Amygdala (tissue), 56 donors: Measurements from ENCODE around the gene SULT4A1.
A peak's percentile ranks its signal among the peaks of the same experiment; 100 is the strongest.

Experiments
- DNase-seq, 56 donors: peaks; one replicate each; lab custom pipeline; 2025; lab: John Stamatoyannopoulos, UW

Gene SULT4A1

DNA sequence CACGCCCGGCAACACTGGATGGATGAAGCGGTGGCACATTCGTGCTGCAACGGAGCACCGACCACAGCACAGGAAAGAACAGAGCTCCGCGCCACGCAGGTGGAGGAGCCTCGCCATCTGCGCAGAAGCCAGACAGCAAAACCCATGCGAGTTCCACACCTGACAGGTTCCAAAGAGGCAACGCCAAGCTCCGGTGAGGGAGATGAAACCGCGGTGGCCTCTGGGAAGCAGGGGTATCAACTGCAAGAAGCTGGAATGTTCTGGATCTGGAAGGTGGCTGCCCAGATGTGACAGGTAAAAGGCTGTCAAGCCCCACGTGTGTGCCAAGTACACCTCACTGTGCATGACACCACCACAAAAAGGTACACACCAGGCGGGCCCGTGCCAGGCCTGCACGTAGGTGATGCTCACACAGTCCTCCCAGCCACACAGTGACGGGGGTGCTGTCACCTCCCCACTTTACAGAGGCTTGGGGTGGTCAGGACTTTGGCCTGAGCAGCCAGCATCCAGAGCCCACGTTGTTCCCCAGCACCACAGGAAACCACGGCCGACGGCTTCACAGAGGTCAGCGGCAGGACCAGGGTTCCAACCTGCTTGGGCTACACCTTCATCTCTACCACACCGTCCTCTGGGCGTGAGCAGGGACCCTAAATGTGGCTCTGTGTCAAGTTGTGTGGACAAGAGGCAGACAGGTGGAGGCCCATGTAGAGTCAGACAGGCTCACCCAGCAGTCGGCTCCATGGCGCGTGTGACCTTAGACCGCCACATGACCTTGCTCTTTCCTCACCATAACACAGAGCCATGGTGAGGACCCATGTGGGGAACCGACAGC, 30.5 kb downstream of the SULT4A1 start:
- no peak for DNase-seq

GRCh38 chr22:43830931-43831560, 31.3 kb downstream of the SULT4A1 start:
- no peak for DNase-seq

DNA sequence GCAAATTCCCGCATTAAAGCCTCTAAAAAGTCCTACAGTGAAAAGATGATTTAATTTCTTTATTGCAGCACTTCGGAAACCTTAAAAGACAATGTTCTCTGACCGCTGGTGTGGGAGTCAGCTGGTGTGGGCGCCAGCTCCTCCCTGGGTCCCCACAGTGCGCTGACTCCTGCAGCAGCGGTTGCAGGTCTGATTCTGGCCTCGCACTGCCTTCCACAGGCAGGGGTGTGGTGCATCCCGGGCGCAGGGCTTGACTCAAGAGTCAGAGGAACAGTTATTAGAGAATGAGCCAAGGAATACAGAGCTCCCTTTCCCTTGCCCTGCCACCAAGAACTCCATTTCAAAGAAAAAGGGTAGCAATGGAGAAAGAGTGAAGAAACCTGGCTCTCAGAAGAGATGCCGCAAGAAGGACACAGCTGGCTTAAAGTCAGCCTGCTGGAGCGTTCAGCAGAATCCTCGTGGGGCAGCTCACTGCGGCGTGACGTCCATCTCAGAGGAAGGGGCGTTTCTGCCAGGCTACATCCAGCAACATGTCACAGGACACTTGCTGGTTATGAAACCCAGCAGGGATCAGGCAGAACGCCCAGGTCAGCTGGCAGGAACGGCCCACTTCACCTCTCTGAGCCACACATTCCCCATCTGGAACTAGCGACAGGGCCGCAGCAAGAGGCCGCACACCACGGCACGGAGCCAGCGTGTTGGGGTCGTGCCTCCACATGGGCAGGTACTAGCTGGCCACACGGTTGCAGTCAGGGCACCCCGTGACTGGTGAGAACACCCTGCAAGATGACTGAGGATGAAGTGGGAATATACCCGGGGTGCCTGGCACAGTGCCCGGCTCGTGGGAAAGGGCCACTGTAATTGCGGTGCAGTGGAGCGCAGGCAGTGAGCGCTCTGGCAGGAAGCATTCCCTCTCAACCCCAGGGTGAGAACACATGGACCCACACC, 32.1 kb downstream of the SULT4A1 start:
- no peak for DNase-seq

DNA sequence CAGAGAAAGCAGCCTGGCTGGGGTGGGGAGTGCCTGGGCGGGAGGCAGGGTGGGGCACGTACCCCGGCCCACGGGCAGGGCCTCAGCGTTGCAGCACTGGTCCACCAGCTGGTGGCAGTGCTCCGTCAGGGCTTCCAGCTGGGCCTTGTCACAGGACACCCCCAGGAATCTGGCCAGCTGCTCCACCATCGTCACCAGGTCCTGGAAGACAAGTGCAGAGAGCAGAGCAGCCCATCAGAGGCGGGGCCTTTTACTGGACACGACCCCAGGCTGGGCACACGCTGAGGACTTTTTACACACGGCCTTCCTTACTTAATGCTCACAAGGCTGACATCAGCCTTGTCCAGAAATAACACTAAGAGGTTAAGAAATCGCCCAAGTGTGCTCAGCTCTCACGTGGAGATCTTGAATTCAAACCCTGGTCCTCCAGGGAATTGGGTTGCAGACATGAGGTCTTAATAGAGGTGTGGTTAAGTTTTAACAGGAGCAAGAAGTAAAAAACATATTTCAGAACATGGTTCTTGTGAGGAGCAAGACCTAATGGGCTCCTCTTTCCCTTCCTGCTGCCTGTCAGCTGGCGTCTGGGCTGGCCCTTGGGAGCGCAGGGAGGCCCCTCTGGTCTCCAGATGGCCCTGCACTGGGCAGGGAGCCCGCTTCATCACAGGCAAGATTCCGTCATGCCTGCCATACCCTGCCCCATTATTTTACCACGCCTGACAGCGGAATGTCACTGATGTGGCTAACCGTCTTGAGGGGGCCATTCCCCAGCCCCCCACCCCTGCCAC, 33.1 kb downstream of the SULT4A1 start:
- DNase-seq: peak in 16 of 56 donors; percentile 8 to 64 (median 30)

- DNase-seq: no peak
Observed at GRCh38 chr22:43828725-43828997, 33.7 kb downstream of the SULT4A1 start.

- no peak for DNase-seq
Observed at GRCh38 chr22:43827926-43828724, 34.2 kb downstream of the SULT4A1 start.

DNA sequence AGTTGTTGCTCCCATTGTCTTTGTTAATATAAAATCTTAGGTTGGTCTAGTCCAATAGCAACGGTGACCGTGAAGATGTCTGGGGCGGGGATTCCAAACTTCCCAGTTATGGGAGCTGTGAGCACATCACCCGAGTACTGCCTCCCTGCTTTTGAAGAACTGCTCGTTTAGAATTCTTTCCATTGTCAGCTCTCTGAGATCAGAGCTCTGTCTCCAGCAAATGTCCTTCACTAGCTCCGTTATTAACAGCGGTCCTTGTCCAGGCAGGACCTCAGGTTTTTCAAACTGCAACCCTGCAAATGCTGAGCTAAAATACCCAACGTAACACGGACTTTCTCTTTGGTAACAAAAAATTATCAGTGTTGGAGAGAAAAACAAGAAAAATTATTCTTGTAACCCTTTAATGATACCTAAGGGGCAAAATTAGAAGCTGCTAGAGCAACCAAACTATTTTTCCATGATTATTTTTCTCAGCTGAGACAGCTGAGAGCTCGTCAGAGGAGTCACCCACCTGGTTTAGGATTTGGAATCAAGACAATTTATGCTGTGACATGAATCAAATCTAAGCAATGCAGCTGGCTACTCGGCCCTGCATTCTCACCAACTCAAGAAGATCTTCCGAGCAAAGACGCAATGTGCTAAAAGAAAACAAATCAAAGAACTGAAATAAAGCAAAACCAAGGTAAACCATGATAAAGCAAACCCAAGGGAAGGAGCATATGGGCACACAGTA, 35.1 kb downstream of the SULT4A1 start:
- DNase-seq: no peak

DNA sequence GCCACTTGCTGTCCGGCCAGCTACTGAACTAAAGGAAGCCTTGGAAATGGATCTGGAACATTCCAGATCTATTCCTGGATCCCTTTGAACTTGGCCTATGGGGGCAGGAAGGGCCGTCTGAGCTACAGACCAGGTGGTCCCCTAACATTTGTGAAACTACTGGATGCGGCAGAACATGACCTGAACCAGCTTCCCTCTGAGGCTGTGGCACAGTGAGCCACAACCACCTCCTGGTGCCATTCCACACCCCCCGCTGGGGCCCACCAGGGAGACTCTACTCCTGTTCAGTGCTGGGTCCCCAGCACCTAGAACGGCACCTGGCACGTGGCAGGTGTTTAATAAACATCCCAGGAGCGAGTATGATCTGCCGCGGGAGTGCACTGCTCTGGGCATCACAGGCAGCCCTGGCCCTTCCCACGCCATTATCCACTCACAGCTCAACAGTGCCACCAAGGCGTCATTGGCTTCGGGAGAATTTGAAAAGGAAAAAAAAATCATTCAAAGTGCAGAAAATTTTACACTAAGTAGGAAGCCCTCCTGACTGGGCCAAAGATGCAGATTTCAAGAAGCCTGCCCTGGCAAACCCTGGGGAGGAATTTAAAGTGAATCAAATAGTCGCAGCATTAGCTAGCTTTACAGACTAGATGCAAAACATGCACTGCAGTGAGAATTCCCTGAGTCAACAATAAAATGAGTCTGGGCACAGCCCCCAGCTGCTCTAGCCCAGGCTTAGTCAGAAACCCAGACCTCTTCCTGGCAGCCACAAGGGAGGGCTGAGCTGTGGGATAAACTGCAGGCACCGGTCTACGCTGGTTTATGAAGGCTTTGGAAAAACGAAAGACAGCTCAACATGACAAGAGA, 35.9 kb downstream of the SULT4A1 start:
- DNase-seq: peak in 21 of 56 donors; percentile 12 to 66 (median 35)

- peak in 1 of 56 donors; percentile 47 for DNase-seq
Observed at GRCh38 chr22:43825651-43826050, 36.7 kb downstream of the SULT4A1 start.

GRCh38 chr22:43824724-43825420, 37.4 kb downstream of the SULT4A1 start:
- peak in 4 of 56 donors; percentile 19 to 50 (median 30) for DNase-seq

DNA sequence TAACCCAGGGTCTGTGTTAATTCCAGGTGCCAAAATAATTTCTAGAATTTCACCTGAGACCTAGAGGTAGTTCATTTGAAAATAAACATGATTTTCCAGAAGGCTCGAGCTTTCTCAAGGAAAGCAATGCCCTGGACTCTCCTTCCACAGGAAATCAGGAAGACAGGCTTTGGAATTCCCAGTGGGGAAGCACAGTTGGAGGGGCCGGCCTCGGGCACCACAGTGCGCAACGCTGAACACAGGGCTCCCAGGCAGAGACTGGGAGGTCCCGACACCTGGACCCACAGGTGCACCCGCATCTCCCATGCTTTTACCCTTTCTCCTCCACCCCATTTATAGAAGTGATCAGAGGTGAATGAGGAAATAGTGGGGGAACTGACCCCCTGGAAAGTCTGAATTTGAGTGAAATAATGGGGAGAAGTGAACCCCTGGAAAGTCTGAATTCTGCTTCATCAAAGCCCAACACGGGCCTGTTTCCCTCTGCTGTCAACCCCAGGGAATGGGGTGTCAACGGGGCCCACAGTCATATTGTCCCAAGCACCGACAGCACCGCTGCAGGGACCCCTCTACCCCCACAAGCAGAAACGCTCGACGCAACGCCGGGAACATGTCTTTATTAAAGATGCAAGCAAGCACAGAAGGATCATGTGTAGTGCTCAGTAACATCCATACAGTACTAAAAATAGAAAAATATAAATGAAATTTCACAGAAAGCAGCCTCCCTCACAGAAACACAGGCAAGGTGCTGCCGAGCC, 38.2 kb downstream of the SULT4A1 start:
- DNase-seq: no peak

DNA sequence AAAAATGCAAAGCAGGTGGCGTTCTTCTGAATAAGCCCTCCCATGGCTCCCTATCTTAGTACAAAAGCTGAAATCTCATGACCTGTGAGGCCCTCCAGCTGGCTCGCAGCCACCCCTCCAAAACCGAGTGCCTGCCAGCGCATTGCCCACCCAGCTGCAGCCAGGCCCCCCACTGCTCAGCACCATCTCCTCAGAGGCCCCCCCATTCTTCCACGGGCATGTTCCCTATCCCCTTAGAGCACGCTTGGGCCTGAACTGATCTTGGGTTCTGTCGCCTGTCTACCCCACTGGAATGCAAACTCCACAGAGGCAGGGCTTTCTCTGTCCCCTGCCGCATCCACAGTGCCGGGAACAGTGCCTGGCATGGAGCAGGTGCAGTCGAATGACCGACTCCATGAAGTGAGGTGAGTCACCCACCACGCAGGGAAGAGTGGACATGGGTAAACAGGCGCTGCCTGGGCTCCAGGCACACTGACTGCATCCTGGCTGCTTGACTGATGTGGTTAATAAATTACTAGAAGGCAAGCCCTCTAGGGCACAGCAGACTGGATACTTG, 38.9 kb downstream of the SULT4A1 start:
- DNase-seq: no peak

GRCh38 chr22:43821606-43822425, 40.5 kb downstream of the SULT4A1 start:
- no peak for DNase-seq

DNA sequence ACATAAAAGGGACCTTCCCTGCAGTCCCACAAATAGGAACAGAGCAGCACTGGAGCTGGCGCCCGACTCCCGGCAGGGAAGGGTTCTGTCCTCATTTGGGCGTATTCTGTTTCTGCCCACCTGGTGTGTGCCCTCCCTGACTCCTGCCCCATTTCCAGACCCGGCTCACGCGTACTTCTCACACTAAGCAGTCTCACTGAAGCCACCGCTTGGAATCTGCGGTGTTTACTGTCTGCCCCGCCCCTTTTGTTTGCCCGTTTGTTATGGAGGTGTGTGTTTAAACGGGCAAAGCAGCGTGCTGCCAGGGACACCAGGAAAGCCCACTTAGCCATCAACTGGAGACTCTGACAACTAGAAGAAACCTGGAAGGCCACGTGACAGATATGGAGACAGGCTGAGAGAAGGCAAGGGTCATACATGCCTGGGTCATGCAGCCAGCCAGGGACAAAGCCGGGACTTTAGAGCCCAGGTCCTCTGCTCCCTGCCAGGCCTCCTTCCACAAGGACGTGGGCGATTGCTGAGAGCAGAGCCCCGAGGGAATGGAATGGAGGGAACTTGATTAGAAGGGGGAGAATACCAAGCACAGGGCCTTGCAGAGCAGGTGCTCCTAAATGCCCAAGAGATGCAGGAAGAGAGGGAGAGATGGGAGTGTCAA, 41.5 kb downstream of the SULT4A1 start:
- no peak for DNase-seq
